ENCODE data around the gene SPOP. TPM values are rescaled to one million over a fixed set of nuclear protein-coding genes. Genes with fewer than 3 reads are reported as not detected.

SPOP gene
- total and polyA plus RNA-seq, 9 of the 15 experiments (the other 6 are each of a cell fraction or from before 2014, with no cell fraction given), result 34.2 to 65.9 (median 39.7) TPM

DNA sequence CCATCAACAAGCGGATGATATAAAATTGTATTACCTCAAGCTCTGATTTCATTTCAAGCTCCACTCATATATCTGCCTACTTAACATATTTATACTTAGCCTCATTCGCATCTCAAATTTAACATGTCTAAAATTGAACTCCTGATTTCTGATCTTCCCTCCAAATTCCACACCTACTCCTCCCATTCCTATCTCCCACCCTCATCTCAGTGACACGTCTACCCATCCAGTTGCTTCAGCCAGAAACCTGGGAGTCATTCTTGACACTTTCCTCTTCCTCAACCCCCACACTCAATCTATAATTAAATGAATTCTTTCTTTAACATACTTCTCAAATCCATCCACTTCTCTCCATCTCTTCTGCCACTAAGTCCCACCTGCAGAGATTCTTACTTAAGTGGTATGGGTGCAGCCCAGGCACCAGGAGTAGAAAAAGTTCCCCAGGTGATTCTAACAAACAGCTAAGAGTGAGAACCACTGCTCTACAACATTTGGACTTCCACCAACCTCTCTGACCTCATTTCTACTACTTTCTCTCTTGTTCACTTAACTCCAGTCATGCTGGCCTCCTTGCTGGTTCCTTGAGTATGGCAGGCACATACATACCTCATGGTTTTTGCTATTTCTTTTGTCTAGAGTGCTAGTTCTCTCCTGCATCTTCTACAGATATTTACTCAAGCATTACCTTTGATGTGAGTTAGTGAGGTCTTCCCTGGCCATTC, 18.1 kb downstream of the SPOP start (continued):
- TF ChIP-seq, protein P1, sequence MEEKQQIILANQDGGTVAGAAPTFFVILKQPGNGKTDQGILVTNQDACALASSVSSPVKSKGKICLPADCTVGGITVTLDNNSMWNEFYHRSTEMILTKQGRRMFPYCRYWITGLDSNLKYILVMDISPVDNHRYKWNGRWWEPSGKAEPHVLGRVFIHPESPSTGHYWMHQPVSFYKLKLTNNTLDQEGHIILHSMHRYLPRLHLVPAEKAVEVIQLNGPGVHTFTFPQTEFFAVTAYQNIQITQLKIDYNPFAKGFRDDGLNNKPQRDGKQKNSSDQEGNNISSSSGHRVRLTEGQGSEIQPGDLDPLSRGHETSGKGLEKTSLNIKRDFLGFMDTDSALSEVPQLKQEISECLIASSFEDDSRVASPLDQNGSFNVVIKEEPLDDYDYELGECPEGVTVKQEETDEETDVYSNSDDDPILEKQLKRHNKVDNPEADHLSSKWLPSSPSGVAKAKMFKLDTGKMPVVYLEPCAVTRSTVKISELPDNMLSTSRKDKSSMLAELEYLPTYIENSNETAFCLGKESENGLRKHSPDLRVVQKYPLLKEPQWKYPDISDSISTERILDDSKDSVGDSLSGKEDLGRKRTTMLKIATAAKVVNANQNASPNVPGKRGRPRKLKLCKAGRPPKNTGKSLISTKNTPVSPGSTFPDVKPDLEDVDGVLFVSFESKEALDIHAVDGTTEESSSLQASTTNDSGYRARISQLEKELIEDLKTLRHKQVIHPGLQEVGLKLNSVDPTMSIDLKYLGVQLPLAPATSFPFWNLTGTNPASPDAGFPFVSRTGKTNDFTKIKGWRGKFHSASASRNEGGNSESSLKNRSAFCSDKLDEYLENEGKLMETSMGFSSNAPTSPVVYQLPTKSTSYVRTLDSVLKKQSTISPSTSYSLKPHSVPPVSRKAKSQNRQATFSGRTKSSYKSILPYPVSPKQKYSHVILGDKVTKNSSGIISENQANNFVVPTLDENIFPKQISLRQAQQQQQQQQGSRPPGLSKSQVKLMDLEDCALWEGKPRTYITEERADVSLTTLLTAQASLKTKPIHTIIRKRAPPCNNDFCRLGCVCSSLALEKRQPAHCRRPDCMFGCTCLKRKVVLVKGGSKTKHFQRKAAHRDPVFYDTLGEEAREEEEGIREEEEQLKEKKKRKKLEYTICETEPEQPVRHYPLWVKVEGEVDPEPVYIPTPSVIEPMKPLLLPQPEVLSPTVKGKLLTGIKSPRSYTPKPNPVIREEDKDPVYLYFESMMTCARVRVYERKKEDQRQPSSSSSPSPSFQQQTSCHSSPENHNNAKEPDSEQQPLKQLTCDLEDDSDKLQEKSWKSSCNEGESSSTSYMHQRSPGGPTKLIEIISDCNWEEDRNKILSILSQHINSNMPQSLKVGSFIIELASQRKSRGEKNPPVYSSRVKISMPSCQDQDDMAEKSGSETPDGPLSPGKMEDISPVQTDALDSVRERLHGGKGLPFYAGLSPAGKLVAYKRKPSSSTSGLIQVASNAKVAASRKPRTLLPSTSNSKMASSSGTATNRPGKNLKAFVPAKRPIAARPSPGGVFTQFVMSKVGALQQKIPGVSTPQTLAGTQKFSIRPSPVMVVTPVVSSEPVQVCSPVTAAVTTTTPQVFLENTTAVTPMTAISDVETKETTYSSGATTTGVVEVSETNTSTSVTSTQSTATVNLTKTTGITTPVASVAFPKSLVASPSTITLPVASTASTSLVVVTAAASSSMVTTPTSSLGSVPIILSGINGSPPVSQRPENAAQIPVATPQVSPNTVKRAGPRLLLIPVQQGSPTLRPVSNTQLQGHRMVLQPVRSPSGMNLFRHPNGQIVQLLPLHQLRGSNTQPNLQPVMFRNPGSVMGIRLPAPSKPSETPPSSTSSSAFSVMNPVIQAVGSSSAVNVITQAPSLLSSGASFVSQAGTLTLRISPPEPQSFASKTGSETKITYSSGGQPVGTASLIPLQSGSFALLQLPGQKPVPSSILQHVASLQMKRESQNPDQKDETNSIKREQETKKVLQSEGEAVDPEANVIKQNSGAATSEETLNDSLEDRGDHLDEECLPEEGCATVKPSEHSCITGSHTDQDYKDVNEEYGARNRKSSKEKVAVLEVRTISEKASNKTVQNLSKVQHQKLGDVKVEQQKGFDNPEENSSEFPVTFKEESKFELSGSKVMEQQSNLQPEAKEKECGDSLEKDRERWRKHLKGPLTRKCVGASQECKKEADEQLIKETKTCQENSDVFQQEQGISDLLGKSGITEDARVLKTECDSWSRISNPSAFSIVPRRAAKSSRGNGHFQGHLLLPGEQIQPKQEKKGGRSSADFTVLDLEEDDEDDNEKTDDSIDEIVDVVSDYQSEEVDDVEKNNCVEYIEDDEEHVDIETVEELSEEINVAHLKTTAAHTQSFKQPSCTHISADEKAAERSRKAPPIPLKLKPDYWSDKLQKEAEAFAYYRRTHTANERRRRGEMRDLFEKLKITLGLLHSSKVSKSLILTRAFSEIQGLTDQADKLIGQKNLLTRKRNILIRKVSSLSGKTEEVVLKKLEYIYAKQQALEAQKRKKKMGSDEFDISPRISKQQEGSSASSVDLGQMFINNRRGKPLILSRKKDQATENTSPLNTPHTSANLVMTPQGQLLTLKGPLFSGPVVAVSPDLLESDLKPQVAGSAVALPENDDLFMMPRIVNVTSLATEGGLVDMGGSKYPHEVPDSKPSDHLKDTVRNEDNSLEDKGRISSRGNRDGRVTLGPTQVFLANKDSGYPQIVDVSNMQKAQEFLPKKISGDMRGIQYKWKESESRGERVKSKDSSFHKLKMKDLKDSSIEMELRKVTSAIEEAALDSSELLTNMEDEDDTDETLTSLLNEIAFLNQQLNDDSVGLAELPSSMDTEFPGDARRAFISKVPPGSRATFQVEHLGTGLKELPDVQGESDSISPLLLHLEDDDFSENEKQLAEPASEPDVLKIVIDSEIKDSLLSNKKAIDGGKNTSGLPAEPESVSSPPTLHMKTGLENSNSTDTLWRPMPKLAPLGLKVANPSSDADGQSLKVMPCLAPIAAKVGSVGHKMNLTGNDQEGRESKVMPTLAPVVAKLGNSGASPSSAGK (IDR thresholded peaks at IDR 0.05), result no peak
